ENCODE measurements around the gene FRMPD1.
A peak's percentile ranks its signal among the peaks of the same experiment; 100 is the strongest.

The FRMPD1 gene

GRCh38 chr9:37784616-37785483, 134.1 kb downstream of the FRMPD1 start, which contains the start of gene EXOSC3 (continued):
- TF ChIP-seq ZNF202 (tag by site-specific recombination; IDR thresholded peaks at IDR 0.05; ENCODE audit: borderline replicate concordance) (no peak), TCF7L2 (IDR thresholded peaks at IDR 0.05; ENCODE audit: borderline replicate concordance, low read depth, low read length) (no peak), ZNF24 (tag by site-specific recombination; IDR thresholded peaks at IDR 0.05) (0 out of 2 replicates have a peak, but pooled peaks have one; percentile 33), ZNF169 (tag by site-specific recombination; IDR thresholded peaks at IDR 0.05) (no peak), ZNF19 (tag by site-specific recombination; IDR thresholded peaks at IDR 0.05; ENCODE audit: low read depth) (no peak), ZNF354C (tag by site-specific recombination; IDR thresholded peaks at IDR 0.05; ENCODE audit: borderline replicate concordance, low read depth) (no peak), ATF2 (tag by site-specific recombination; IDR thresholded peaks at IDR 0.05; ENCODE audit: low read depth) (no peak), ZNF404 (tag by site-specific recombination; IDR thresholded peaks at IDR 0.05) (no peak), ZNF830 (tag by site-specific recombination; IDR thresholded peaks at IDR 0.05; ENCODE audit: low read depth) (no peak), HIC1 (tag by site-specific recombination; IDR thresholded peaks at IDR 0.05) (no peak), ZNF514 (tag by site-specific recombination; IDR thresholded peaks at IDR 0.05) (no peak), TRIM28 (IDR thresholded peaks at IDR 0.05; ENCODE audit: borderline replicate concordance, low read length) (no peak), GLI2 (tag by site-specific recombination; IDR thresholded peaks at IDR 0.05; ENCODE audit: borderline replicate concordance, low read depth) (no peak), ZNF140 (tag by site-specific recombination; IDR thresholded peaks at IDR 0.05) (no peak), ZNF555 (tag by site-specific recombination; conservative IDR thresholded peaks at IDR 0.05) (no peak), HOXD13 (CRISPR knock-in tag; IDR thresholded peaks at IDR 0.05; ENCODE audit: borderline replicate concordance) (no peak), ZNF274 (IDR thresholded peaks at IDR 0.05; ENCODE audit: low read length) (no peak), ZNF274 (tag by site-specific recombination; IDR thresholded peaks at IDR 0.05; ENCODE audit: borderline replicate concordance) (no peak), ZNF391 (tag by site-specific recombination; IDR thresholded peaks at IDR 0.05; ENCODE audit: borderline replicate concordance, low read depth) (no peak), ZNF48 (tag by site-specific recombination; IDR thresholded peaks at IDR 0.05) (no peak), ZBTB17 (tag by site-specific recombination; IDR thresholded peaks at IDR 0.05) (peak; percentile 80), ZNF777 (tag by site-specific recombination; IDR thresholded peaks at IDR 0.05; ENCODE audit: borderline replicate concordance) (no peak), OVOL3 (tag by site-specific recombination; IDR thresholded peaks at IDR 0.05) (no peak), GLIS2 (tag by site-specific recombination; IDR thresholded peaks at IDR 0.05) (no peak), ZNF670 (tag by site-specific recombination; IDR thresholded peaks at IDR 0.05; ENCODE audit: low read depth) (no peak), REPIN1 (tag by site-specific recombination; IDR thresholded peaks at IDR 0.05; ENCODE audit: low read depth) (no peak), KLF10 (tag by site-specific recombination; IDR thresholded peaks at IDR 0.05) (no peak), ZNF10 (tag by site-specific recombination; IDR thresholded peaks at IDR 0.05) (no peak), SP3 (tag by site-specific recombination; IDR thresholded peaks at IDR 0.05) (peak; percentile 36; the same call in 1 of the 2 replicates), ZBTB10 (tag by site-specific recombination; IDR thresholded peaks at IDR 0.05) (no peak), ZNF132 (tag by site-specific recombination; IDR thresholded peaks at IDR 0.05; ENCODE audit: borderline replicate concordance) (no peak), SETDB1 (IDR thresholded peaks at IDR 0.05; ENCODE audit: insufficient read length, low read length) (no peak), ZNF585B (tag by site-specific recombination; IDR thresholded peaks at IDR 0.05) (no peak), ZNF600 (tag by site-specific recombination; IDR thresholded peaks at IDR 0.05) (0 out of 2 replicates have a peak, but pooled peaks have one; percentile 45)

All from HEK293 (cell line).